Panc1 (cell line): Measurements from ENCODE around the gene GABRB1. TPM values are rescaled to one million over a fixed set of nuclear protein-coding genes. Genes with fewer than 3 reads are reported as not detected.

Experiments used
- ATAC-seq: fragments of 200-7000 bp; cut with Tn5 transposase; 2 replicates; pipeline ENCODE4 v1.9.1; 2020; ENCODE audit warnings: mild to moderate bottlenecking, moderate library complexity
- BruUV-seq: library from RNA; stranded (reverse); fragments of 400-500 nt; replicated peaks from 2 replicates; lab custom pipeline; 2021; lab: Mats Ljungman, UMichigan
- CTCF ChIA-PET: fragments of 300-600 bp; sonication (Branson Sonifier 250); formaldehyde crosslinking; loops from one replicate; lab custom pipeline; 2022; ENCODE audit warnings: antibody characterized with exemption; lab: Charles Lee
- POLR2A ChIA-PET: fragments of 300-600 bp; sonication (Branson Sonifier 250); formaldehyde crosslinking; loops from one replicate; lab custom pipeline; 2022; ENCODE audit warnings: antibody characterized with exemption; lab: Charles Lee
- DNase-seq: peaks from one replicate; pipeline ENCODE4 v3.0.0-alpha.2; 2010; ENCODE audit warnings: low read depth, low spot score
- H3K27ac ChIP-seq: 2 replicates; pipeline ENCODE4 v1.5.1; 2011; ENCODE audit warnings: mild to moderate bottlenecking, low read length, inconsistent platforms
- H3K27me3 ChIP-seq: fragments of 200-500 bp; sonication (Bioruptor generic); 2 replicates; pipeline ENCODE4 v1.6.0; 2014; ENCODE audit warnings: low read length, inconsistent platforms; ENCODE audit not compliant: control insufficient read depth, insufficient read depth
- H3K36me3 ChIP-seq: fragments of 200-500 bp; sonication (Bioruptor generic); 2 replicates; pipeline ENCODE4 v1.5.1; 2014; ENCODE audit warnings: inconsistent platforms, mild to moderate bottlenecking, low read length, moderate library complexity; ENCODE audit not compliant: control insufficient read depth, insufficient read depth
- H3K4me1 ChIP-seq: 2 replicates; pipeline ENCODE4 v1.5.1; 2011; ENCODE audit warnings: inconsistent platforms, mild to moderate bottlenecking, low read length, moderate library complexity; ENCODE audit not compliant: control insufficient read depth, insufficient read depth
- H3K4me3 ChIP-seq, 2 experiments: 2 replicates each; pipeline ENCODE4 v1.5.1; 2011 to 2012; ENCODE audit warnings: low read depth in 2 of 2, low read length in 2 of 2, mild to moderate bottlenecking in 2 of 2, inconsistent platforms in 1 of 2, moderate library complexity in 1 of 2
- H3K9me3 ChIP-seq: fragments of 200-500 bp; sonication (Bioruptor generic); 2 replicates; pipeline ENCODE4 v1.5.1; 2014; ENCODE audit warnings: low read depth, mild to moderate bottlenecking, inconsistent platforms, low read length, moderate library complexity; ENCODE audit not compliant: control insufficient read depth, insufficient read depth
- CTCF ChIP-seq: fragments of 450-650 bp; IDR thresholded peaks from 2 replicates; pipeline ENCODE4 v1.5.1; 2017; ENCODE audit warnings: mild to moderate bottlenecking
- POLR2AphosphoS5 ChIP-seq: IDR thresholded peaks from 2 replicates; pipeline ENCODE4 v1.6.1; 2012; ENCODE audit warnings: mild to moderate bottlenecking, low read depth, low read length, moderate library complexity
- SIN3A ChIP-seq: IDR thresholded peaks from 2 replicates; pipeline ENCODE4 v1.6.1; 2012; ENCODE audit warnings: low read depth, mild to moderate bottlenecking, low read length, moderate library complexity, borderline replicate concordance; ENCODE audit not compliant: insufficient read depth
- TCF7L2 ChIP-seq: IDR thresholded peaks from 2 replicates; pipeline ENCODE4 v1.6.1; 2011; ENCODE audit warnings: mild to moderate bottlenecking, low read depth, low read length, inconsistent platforms
- in situ Hi-C: cut with HindIII; loops from 2 replicates; pipeline ENCODE4 v1.10.0; 2016; ENCODE audit warnings: low sequenced_read_pairs, low pct_unique_long_range_greater_than_20kb
- intact Hi-C: fragments of 100-400 bp; cut with micrococcal nuclease; formaldehyde crosslinking; loops from one replicate; pipeline ENCODE4 v1.10.0; 2022; ENCODE audit not compliant: unreplicated experiment
- total RNA-seq: library from RNA; stranded (reverse); gene quantifications from one replicate; pipeline ENCODE4 v1.2.1, GENCODE V29; 2021; ENCODE audit not compliant: unreplicated experiment
- TF ChIP-seq, protein P1 (sequence below), 2 experiments: IDR thresholded peaks; 2 replicates each; pipeline ENCODE4 v1.6.1; 2011 to 2012; ENCODE audit warnings: low read depth in 2 of 2, control low read depth in 1 of 2, low read length in 1 of 2, mild to moderate bottlenecking in 1 of 2, moderate library complexity in 1 of 2; ENCODE audit not compliant: insufficient read depth in 1 of 2

The GABRB1 gene
- total RNA-seq, 1 experiment from 2014 or later, result not detected

- TF ChIP-seq, protein P1, sequence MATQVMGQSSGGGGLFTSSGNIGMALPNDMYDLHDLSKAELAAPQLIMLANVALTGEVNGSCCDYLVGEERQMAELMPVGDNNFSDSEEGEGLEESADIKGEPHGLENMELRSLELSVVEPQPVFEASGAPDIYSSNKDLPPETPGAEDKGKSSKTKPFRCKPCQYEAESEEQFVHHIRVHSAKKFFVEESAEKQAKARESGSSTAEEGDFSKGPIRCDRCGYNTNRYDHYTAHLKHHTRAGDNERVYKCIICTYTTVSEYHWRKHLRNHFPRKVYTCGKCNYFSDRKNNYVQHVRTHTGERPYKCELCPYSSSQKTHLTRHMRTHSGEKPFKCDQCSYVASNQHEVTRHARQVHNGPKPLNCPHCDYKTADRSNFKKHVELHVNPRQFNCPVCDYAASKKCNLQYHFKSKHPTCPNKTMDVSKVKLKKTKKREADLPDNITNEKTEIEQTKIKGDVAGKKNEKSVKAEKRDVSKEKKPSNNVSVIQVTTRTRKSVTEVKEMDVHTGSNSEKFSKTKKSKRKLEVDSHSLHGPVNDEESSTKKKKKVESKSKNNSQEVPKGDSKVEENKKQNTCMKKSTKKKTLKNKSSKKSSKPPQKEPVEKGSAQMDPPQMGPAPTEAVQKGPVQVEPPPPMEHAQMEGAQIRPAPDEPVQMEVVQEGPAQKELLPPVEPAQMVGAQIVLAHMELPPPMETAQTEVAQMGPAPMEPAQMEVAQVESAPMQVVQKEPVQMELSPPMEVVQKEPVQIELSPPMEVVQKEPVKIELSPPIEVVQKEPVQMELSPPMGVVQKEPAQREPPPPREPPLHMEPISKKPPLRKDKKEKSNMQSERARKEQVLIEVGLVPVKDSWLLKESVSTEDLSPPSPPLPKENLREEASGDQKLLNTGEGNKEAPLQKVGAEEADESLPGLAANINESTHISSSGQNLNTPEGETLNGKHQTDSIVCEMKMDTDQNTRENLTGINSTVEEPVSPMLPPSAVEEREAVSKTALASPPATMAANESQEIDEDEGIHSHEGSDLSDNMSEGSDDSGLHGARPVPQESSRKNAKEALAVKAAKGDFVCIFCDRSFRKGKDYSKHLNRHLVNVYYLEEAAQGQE (IDR thresholded peaks at IDR 0.05; ENCODE audit: insufficient read depth in 1 of 2, low read depth in 2 of 2, low read length in 1 of 2), result no peak
- TF ChIP-seq POLR2AphosphoS5 (no peak), SIN3A (no peak), TCF7L2 (no peak), CTCF (no peak)
- intact Hi-C loops, result no loop called here
- no peaks in the 10 kb centered on the region for H3K4me1 ChIP-seq
- ChIA-PET CTCF (no interaction called here), POLR2A (no interaction called here)
- ATAC-seq, result no peak
- no peaks in the 10 kb centered on the region for H3K9me3 ChIP-seq
- no peak for DNase-seq
- no peaks in the 10 kb centered on the region for H3K27me3 ChIP-seq
- no TSS peak for BruUV-seq
- in situ Hi-C loops, result no loop called here
- no peak overlapping the region for H3K4me3 ChIP-seq
- H3K27ac ChIP-seq, result no peak overlapping the region
- no peaks in the 10 kb centered on the region for H3K36me3 ChIP-seq
Observed at GRCh38 chr4:47251348-47252135, 220.2 kb downstream of the GABRB1 start.

DNA sequence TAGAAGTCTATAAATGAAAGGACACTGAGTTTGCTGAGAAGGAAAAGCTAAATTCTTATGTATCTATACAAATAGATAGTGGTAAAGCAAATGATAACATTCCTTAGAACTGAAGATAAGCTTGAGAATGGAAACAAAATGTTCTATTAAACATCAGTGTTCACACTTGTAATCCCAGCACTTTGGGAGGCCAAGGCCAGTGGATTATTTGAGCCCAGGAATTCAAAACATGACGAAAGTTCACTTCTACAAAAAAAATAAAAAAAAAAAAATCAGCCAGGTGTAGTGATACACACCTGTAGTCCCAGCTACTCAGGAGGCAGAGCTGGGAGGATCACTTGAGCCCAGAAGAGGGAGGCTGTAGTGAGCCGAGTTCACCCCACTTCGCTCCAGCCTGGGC lies 232.4 kb downstream of the GABRB1 start:
- Histone ChIP-seq H3K4me3 (no peak overlapping the region), H3K27me3 (no peaks in the 10 kb centered on the region), H3K4me1 (no peaks in the 10 kb centered on the region), H3K36me3 (no peaks in the 10 kb centered on the region), H3K27ac (no peak overlapping the region), H3K9me3 (no peaks in the 10 kb centered on the region)
- DNase-seq (no peak), ATAC-seq (no peak)
- no TSS peak for BruUV-seq
- POLR2A ChIA-PET, result no interaction called here
- intact Hi-C loops (no loop called here), in situ Hi-C loops (no loop called here)
- no peak for TF ChIP-seq POLR2AphosphoS5
- TF ChIP-seq CTCF, result no peak
- CTCF ChIA-PET, result no interaction called here
